GM12878 (cell line): ENCODE results near the gene CNDP2. TPM values are rescaled to one million over a fixed set of nuclear protein-coding genes. Genes with fewer than 3 reads are reported as not detected.
A peak's percentile ranks its signal among the peaks of the same experiment; 100 is the strongest.
"Not testable (repeated sequence)": the region's sequence is repeated elsewhere in the genome, so short reads cannot be mapped to it uniquely, and the experiment has no call there.

Source experiments
- ATAC-seq: fragments of 200-7000 bp; cut with Tn5 transposase; 3 replicates; pipeline ENCODE4 v1.9.1; 2020; ENCODE audit warnings: mild to moderate bottlenecking, moderate library complexity
- BruUV-seq: library from RNA; stranded (reverse); fragments of 400-500 nt; replicated peaks from 2 replicates; lab custom pipeline; 2021; lab: Mats Ljungman, UMichigan
- CTCF ChIA-PET: fragments of 300-600 bp; sonication (Branson Sonifier 250); formaldehyde crosslinking; extraction: SDS; loops from one replicate; lab custom pipeline; 2021; ENCODE audit warnings: inconsistent platforms; lab: Yijun Ruan, JAX
- POLR2A ChIA-PET: fragments of 350-600 bp; formaldehyde crosslinking; extraction: SDS; loops from one replicate; lab custom pipeline; 2021; ENCODE audit warnings: inconsistent platforms; lab: Charles Lee
- RAD21 ChIA-PET: fragments of 300-600 bp; sonication (Branson Sonifier 250); formaldehyde crosslinking; loops from one replicate; lab custom pipeline; 2023; ENCODE audit warnings: antibody characterized with exemption; ENCODE audit not compliant: unreplicated experiment; lab: Charles Lee
- SMC1A ChIA-PET: fragments of 300-600 bp; sonication (Branson Sonifier 250); formaldehyde crosslinking; loops from one replicate; lab custom pipeline; 2023; ENCODE audit not compliant: unreplicated experiment, uncharacterized antibody; lab: Charles Lee
- DNase-seq: peaks from one replicate; pipeline ENCODE4 v3.0.0-alpha.2; 2011; ENCODE audit warnings: low read depth, low spot score
- FAIRE-seq: peaks from 3 replicates; lab custom pipeline; 2011; peaks lifted over from hg19 to GRCh38; lab: Jason Lieb, UNC
- H2AFZ ChIP-seq: 2 replicates; pipeline ENCODE4 v1.6.0; 2011; ENCODE audit warnings: low read depth, low read length, control low read depth; ENCODE audit not compliant: control insufficient read depth
- H3K27ac ChIP-seq: 2 replicates; pipeline ENCODE4 v1.5.1; 2011; ENCODE audit warnings: control low read depth; ENCODE audit not compliant: control insufficient read depth, insufficient read depth
- H3K27me3 ChIP-seq, 2 experiments: replicated peaks in 1 of 2; 2 replicates each; pipeline versions ENCODE4 v1.6.0 to v1.6.1; 2011; ENCODE audit warnings: low read length in 1 of 2; ENCODE audit not compliant: control insufficient read depth in 2 of 2, insufficient read depth in 2 of 2
- H3K36me3 ChIP-seq, 2 experiments: 2 replicates each; pipeline ENCODE4 v1.5.1; 2011; ENCODE audit warnings: low read length in 1 of 2; ENCODE audit not compliant: control insufficient read depth in 2 of 2, insufficient read depth in 2 of 2
- H3K4me1 ChIP-seq: 2 replicates; pipeline ENCODE4 v1.6.1; 2011; ENCODE audit warnings: mild to moderate bottlenecking, low read length, moderate library complexity, mixed read lengths; ENCODE audit not compliant: control insufficient read depth, insufficient read depth
- H3K4me2 ChIP-seq: 2 replicates; pipeline ENCODE4 v1.6.0; 2011; ENCODE audit warnings: control low read depth; ENCODE audit not compliant: control insufficient read depth, insufficient read depth
- H3K4me3 ChIP-seq: fragments of 200-600 bp; sonication (generic); 2 replicates; pipeline ENCODE4 v1.5.1; 2016
- H3K79me2 ChIP-seq: 2 replicates; pipeline ENCODE4 v1.6.0; 2011; ENCODE audit warnings: low read length; ENCODE audit not compliant: control insufficient read depth, insufficient read depth
- H3K9ac ChIP-seq: 2 replicates; pipeline ENCODE4 v1.8.0; 2011; ENCODE audit warnings: low read length, control low read depth, mixed read lengths; ENCODE audit not compliant: control insufficient read depth, insufficient read depth
- H3K9me3 ChIP-seq: replicated peaks from 3 replicates; pipeline ENCODE4 v1.5.1; 2011; ENCODE audit warnings: mild to moderate bottlenecking, low read length; ENCODE audit not compliant: control insufficient read depth, insufficient read depth
- H4K20me1 ChIP-seq: 2 replicates; pipeline ENCODE4 v1.6.0; 2011; ENCODE audit not compliant: control insufficient read depth, insufficient read depth
- ATF7 ChIP-seq: fragments of 450-650 bp; IDR thresholded peaks from 2 replicates; pipeline ENCODE4 v1.6.1; 2016; ENCODE audit warnings: low read depth, mild to moderate bottlenecking
- MEF2A ChIP-seq: IDR thresholded peaks from 2 replicates; pipeline ENCODE4 v1.6.1; 2011; ENCODE audit warnings: low read depth, mild to moderate bottlenecking, low read length, moderate library complexity; ENCODE audit not compliant: insufficient read depth
- MTA2 ChIP-seq: fragments of 450-650 bp; IDR thresholded peaks from 2 replicates; pipeline ENCODE4 v1.6.1; 2016; ENCODE audit warnings: low read depth, mild to moderate bottlenecking, moderate library complexity
- NBN ChIP-seq: fragments of 450-650 bp; IDR thresholded peaks from 2 replicates; pipeline ENCODE4 v1.6.1; 2016
- RAD21 ChIP-seq: IDR thresholded peaks from 2 replicates; pipeline ENCODE4 v1.6.1; 2011; ENCODE audit warnings: mild to moderate bottlenecking, low read depth, low read length, moderate library complexity; ENCODE audit not compliant: insufficient read depth
- SMAD1 ChIP-seq: fragments of 450-650 bp; IDR thresholded peaks from 2 replicates; pipeline ENCODE4 v1.6.1; 2018; ENCODE audit warnings: mild to moderate bottlenecking, low read depth; ENCODE audit not compliant: partially characterized antibody
- ZBED1 ChIP-seq: IDR thresholded peaks from 2 replicates; pipeline ENCODE4 v1.6.1; 2016; ENCODE audit warnings: borderline replicate concordance
- WGBS: methylation state at CpG from one replicate; pipeline ENCODE4 v1.1.6; 2016; ENCODE audit warnings: low lambda C conversion rate; ENCODE audit not compliant: insufficient replicate concordance, insufficient coverage; ENCODE audit errors: missing lambda C conversion rate; 5-methylcytosine and 5-hydroxymethylcytosine counted together
- in situ Hi-C: fragments of 300-500 bp; cut with MboI; formaldehyde crosslinking; loops from 9 replicates; pipeline ENCODE4 v1.14.3; 2018; ENCODE audit warnings: mixed read lengths
- intact Hi-C: fragments of 100-400 bp; cut with micrococcal nuclease; formaldehyde crosslinking; loops from one replicate; pipeline ENCODE4 v1.14.2; 2022; ENCODE audit not compliant: unreplicated experiment
- polyA plus RNA-seq, 11 experiments: library from polyadenylated mRNA; depleted of rRNA in 4 of 11; unstranded in 6 of 11; stranded (reverse) in 5 of 11; fragments of >200 nt; fragmentation: Nextera tagmentation in 4 of 11; fragmentation: Illumina TruSeq in 1 of 11; extraction: Ambion mirVana in 4 of 11; extraction: Trizol in 1 of 11; gene quantifications; 1 replicate in 1 of 11; 2 replicates in 10 of 11; pipeline versions ENCODE4 v1.2.1 to v1.2.3, GENCODE V29; 2011 to 2016; ENCODE audit warnings: inconsistent platforms in 2 of 11, missing spikeins in 2 of 11, low read depth in 1 of 11
- total RNA-seq, 4 experiments: library from RNA; depleted of rRNA in 3 of 4; stranded (reverse); fragments of >200 nt in 3 of 4; fragmentation: Illumina TruSeq in 1 of 4; extraction: Trizol in 1 of 4; gene quantifications; 2 replicates each; pipeline versions ENCODE4 v1.2.1 to v1.2.3, GENCODE V29; 2013 to 2021

CNDP2 gene
- total and polyA plus RNA-seq, 10 of the 15 experiments (the other 5 are each of a cell fraction or from before 2014, with no cell fraction given) = 63.5 to 213 (median 158) TPM

- 54% methylated on average over 3 of the region's 3 CpGs for WGBS
- SMC1A ChIA-PET, intact Hi-C loops, H3K4me2 ChIP-seq, FAIRE-seq, ATAC-seq, H2AFZ ChIP-seq, H3K79me2 ChIP-seq, in situ Hi-C loops, H3K36me3 ChIP-seq, RAD21 ChIA-PET, H3K4me3 ChIP-seq, H4K20me1 ChIP-seq, H3K4me1 ChIP-seq, BruUV-seq, H3K9ac ChIP-seq, H3K9me3 ChIP-seq, H3K27me3 ChIP-seq, H3K27ac ChIP-seq, DNase-seq: not testable (repeated sequence)
- CTCF ChIA-PET = interaction anchor here (1.5 kb wide), 1 partner anchor 14 kb away, joined by 5 read pairs; no protein-coding TSS in a partner anchor
- POLR2A ChIA-PET = interaction anchor here (0.6 kb wide), 1 partner anchor 21 kb away, joined by 3 read pairs; no protein-coding TSS in a partner anchor
Observed at GRCh38 chr18:74565993-74566392, 69.8 kb downstream of the CNDP2 start.

GRCh38 chr18:74567822-74568221 is 71.7 kb downstream of the CNDP2 start:
- BruUV-seq = no TSS peak
- Histone ChIP-seq H3K27ac (no peak overlapping the region), H3K4me3 (no peak overlapping the region), H2AFZ (no peak overlapping the region), H4K20me1 (no peaks in the 10 kb centered on the region), H3K27me3 (no peaks in the 10 kb centered on the region; a peak in 1 of 4 replicates), H3K9me3 (no peaks in the 10 kb centered on the region; the same call in 2 of the 3 replicates), H3K4me2 (no peak overlapping the region), H3K9ac (no peak overlapping the region), H3K36me3 (no peaks in the 10 kb centered on the region), H3K79me2 (no peaks in the 10 kb centered on the region), H3K4me1 (no peaks in the 10 kb centered on the region)
- POLR2A ChIA-PET = no interaction called here
- CTCF ChIA-PET = no interaction called here
- WGBS = 36% methylated on average over 7 of the region's 7 CpGs
- no peak for ATAC-seq
- intact Hi-C loops = no loop called here
- RAD21 ChIA-PET = no interaction called here
- TF ChIP-seq MEF2A (no peak), NBN (no peak), ATF7 (no peak), RAD21 (peak; percentile 19; the same call in 1 of the 2 replicates), MTA2 (no peak), ZBED1 (no peak), SMAD1 (no peak)
- SMC1A ChIA-PET = no interaction called here
- FAIRE-seq = no peak
- in situ Hi-C loops = no loop called here
- DNase-seq = no peak
